ENCODE measurements around the gene APCDD1L. TPM values are rescaled to one million over a fixed set of nuclear protein-coding genes. Genes with fewer than 3 reads are reported as not detected.

APCDD1L gene
- total and polyA plus RNA-seq, 2 of the 8 experiments (the other 6 are each of a cell fraction or from before 2014, with no cell fraction given), result 0.83 to 3.1 TPM

DNA sequence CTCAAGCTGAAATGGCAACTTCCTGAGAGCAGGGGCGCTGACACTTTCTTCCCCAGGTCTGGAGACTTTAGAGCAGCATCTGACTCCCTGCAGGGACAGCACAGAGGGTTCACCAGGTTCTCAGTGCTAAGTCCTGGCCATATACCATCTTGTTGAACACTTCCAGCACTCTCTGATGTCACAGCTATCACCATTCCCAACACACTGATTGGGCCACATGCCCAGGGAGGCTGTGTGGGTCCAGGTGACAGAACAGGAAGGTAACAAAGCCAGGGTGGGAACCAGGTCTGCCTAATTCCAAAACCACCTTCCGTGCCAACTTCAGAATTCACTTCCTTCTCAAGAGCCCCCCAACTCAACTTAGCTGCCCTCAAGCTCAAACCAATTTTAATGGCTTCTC lies 4.3 kb downstream of the APCDD1L start (continued):
- TF ChIP-seq CEBPB (IDR thresholded peaks at IDR 0.05; ENCODE audit: low read depth, low read length) (no peak), RAD21 (IDR thresholded peaks at IDR 0.05 in 1 of 2, conservative IDR thresholded peaks at IDR 0.05 in 1 of 2; ENCODE audit: low read depth in 2 of 2, low read length in 2 of 2) (no peak), CBX5 (IDR thresholded peaks at IDR 0.05; ENCODE audit: low read depth, low read length) (no peak), TEAD4 (IDR thresholded peaks at IDR 0.05; ENCODE audit: low read depth, low read length) (no peak), KDM1A (IDR thresholded peaks at IDR 0.05; ENCODE audit: borderline replicate concordance, low read length) (no peak)
- TF ChIP-seq, protein P1, sequence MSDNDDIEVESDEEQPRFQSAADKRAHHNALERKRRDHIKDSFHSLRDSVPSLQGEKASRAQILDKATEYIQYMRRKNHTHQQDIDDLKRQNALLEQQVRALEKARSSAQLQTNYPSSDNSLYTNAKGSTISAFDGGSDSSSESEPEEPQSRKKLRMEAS (IDR thresholded peaks at IDR 0.05), result no peak
